GM18951 (cell line): Measurements from ENCODE around the gene UGT2B15.
"Not testable (repeated sequence)": the region's sequence is repeated elsewhere in the genome, so short reads cannot be mapped to it uniquely, and the experiment has no call there.

Experiments used
- POLR2A ChIP-seq: IDR thresholded peaks from 4 replicates; pipeline ENCODE4 v1.6.1; 2011; ENCODE audit warnings: mild to moderate bottlenecking; ENCODE audit not compliant: insufficient read length, insufficient read depth; ENCODE audit errors: extremely low read depth
- in situ Hi-C: fragments of 300-500 bp; cut with MboI; formaldehyde crosslinking; loops from one replicate; pipeline ENCODE4 v1.12.0; 2022; ENCODE audit warnings: low sequenced_read_pairs, mixed read lengths, inconsistent platforms; ENCODE audit not compliant: unreplicated experiment

The UGT2B15 gene

DNA sequence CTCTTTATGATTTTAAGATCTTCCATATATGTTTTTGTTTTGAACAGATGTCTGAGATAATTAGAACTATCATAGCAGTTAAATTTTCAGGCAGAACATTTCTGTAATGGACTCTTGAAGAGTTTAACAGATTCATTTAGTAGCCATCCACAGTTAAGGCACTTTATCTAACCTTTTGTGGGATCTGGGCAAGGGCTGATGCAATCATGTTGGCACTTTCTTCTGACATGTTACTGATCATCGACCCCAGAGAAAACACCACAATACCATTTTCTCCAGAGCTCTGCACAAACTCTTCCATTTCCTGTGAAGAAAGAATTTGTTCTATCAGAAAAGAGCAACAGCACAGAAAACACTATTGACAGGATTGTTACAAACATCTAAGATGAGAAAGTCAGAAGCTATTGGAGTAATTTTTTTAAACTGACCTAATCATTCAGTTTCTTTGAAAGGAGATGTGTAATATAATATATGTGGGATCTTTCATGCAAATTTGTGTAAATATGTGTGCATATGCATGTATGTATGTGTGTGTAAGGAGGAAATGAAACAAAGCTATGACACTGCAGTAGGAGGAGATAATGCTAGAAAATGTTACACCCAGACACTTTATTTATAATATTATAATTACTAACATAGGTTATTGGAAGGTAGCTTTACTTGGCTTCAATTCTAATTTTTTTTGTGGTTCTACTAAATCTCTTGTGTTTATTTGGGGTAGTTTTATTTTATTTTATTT, 7.4 kb downstream of the UGT2B15 start:
- in situ Hi-C loops, result loop anchor here (5.0 kb wide), 1 partner anchor 106 kb away; no protein-coding TSS in a partner anchor

DNA sequence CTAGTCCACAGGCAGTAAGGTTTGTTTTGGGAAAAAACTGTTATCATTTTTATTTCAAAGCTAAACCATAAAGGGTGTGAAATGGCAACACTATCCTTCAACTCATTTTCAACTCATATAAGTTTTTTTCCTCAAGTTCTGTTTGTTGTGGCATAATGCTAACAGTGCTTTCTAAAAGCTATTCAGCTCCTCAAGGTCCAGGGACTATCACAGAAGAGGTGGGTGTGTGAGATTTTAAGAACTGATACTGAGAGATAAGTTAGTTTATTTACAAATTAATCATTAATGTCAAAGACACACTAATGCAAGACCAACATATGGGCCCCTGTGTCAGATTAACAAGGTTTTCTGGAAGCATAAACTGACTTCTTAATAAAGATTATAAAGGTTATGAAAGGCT, 11.8 kb downstream of the UGT2B15 start:
- TF ChIP-seq POLR2A, result no peak
- in situ Hi-C loops, result no loop called here

DNA sequence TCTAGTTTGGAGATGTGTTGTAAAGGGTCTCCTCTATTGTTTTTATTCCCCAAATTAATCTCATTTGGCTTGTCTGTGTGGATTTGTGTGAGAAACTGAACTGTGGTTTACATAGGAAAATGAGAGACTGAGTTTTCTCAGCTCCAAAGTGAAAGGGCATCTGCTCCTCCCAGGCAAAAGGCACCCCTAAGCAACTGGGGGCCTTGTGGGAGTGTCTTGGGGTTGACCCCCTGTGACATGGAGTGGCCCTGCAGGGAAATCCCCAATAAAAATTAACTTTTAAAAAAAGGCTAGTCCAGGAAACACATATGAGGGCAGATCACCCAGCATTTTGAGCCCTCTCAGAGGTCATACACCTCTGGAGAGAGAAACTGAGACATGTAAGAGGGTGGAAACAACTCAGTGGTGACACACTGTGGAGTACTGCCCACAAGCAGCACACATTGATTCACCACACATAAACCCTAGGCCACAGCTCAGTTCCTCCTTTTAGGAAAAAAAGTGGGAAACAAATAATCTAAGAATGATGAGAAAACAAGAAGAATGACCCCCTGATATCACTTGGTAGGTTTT, 13.3 kb downstream of the UGT2B15 start:
- in situ Hi-C loops, result not testable (repeated sequence)

GRCh38 chr4:68656445-68656973, 13.9 kb downstream of the UGT2B15 start:
- in situ Hi-C loops, result not testable (repeated sequence)

GRCh38 chr4:68655764-68656444, 14.5 kb downstream of the UGT2B15 start:
- in situ Hi-C loops, result no loop called here
- TF ChIP-seq POLR2A, result no peak

- no peak for TF ChIP-seq POLR2A
These were observed 15.3 kb downstream of the UGT2B15 start for GRCh38 chr4:68654946-68655721.

DNA sequence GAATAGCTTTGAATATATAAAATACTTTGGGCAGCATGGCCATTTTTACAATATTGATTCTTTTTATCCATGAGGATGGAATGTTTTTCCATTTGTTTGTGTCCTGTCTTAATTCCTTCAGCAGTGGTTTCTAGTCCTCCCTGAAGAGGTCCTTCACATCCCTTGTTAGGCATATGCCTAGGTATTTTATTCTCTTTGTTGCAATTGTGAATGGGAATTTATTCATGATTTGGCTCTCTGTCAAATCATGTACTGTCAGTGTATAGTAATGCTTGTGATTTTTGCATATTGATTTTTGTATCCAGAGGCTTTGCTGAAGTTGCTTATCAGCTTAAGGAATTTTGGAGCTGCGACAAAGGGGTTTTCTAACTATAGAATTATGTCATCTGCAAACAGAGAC, 18.5 kb downstream of the UGT2B15 start:
- TF ChIP-seq POLR2A, result no peak
- in situ Hi-C loops, result no loop called here

More at GRCh38 chr4:68654946-68655721, 15.3 kb downstream of the UGT2B15 start:
- in situ Hi-C loops, result no loop called here

GRCh38 chr4:68630371-68630770, 40.1 kb downstream of the UGT2B15 start:
- in situ Hi-C loops, result no loop called here
- TF ChIP-seq POLR2A, result no peak

DNA sequence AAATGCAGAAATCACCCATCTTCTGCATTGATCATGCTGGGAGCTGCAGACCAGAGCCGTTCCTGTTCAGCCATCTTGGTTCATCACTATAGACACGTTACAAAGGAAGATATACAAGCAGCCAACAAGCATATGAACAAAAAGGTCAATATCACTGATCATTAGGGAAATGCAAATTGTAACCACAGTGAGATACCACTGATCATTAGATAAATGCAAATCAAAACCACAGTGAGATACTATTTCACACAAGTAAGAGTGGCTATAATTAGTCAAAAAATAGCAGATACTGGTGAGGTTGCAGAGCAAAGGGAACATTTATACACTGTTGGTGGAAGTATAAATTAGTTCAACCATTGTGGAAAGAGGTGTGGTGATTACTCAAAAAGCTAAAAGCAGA, 47.7 kb downstream of the UGT2B15 start:
- in situ Hi-C loops, result not testable (repeated sequence)

GRCh38 chr4:68617003-68617698, 53.3 kb downstream of the UGT2B15 start:
- TF ChIP-seq POLR2A, result no peak

DNA sequence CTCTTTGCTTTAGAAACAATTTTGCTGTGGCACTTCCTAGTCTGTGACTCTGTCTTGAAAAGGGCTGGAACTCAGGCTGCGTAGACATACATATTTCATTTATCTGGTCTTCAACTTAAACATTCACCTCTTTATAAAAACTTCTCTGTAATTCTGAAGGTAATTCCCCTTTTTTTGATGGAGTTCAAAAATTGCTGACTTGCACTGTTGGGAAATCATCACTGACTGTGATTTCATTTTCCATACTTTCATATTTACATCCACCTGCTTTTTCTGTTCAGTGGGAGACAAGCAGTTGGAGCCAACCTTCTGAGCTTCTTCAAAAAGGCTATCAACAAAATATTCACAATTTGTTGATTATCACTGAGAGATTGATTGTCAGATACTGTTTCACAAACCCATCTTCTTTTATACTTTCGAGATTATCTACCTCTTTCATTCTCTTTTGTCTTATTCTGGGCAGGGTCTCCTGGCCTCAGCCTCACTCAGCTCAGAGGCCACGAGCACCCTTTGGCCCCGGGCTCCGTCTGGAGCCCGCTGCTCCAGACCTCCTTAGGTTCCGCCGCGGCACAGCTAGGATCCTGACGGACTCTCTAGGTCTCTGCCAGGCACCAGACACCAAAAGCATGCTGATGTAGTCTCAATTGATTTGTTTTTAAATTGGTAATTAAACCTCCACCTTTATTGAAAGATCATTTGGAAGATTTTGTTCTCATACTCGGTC, 54.6 kb downstream of the UGT2B15 start:
- in situ Hi-C loops, result no loop called here
- TF ChIP-seq POLR2A, result no peak

More at GRCh38 chr4:68617003-68617698, 53.3 kb downstream of the UGT2B15 start:
- in situ Hi-C loops, result no loop called here

GRCh38 chr4:68613752-68614151, 56.7 kb downstream of the UGT2B15 start:
- no peak for TF ChIP-seq POLR2A
- in situ Hi-C loops, result no loop called here
